Anterior cingulate cortex (tissue), 58 donors: Measurements from ENCODE around the gene SPINK8.
"Not testable (repeated sequence)": the region's sequence is repeated elsewhere in the genome, so short reads cannot be mapped to it uniquely, and the experiment has no call there.

Experiments
- DNase-seq, 58 donors: peaks; one replicate each; lab custom pipeline; 2025; lab: John Stamatoyannopoulos, UW

The SPINK8 gene

DNA sequence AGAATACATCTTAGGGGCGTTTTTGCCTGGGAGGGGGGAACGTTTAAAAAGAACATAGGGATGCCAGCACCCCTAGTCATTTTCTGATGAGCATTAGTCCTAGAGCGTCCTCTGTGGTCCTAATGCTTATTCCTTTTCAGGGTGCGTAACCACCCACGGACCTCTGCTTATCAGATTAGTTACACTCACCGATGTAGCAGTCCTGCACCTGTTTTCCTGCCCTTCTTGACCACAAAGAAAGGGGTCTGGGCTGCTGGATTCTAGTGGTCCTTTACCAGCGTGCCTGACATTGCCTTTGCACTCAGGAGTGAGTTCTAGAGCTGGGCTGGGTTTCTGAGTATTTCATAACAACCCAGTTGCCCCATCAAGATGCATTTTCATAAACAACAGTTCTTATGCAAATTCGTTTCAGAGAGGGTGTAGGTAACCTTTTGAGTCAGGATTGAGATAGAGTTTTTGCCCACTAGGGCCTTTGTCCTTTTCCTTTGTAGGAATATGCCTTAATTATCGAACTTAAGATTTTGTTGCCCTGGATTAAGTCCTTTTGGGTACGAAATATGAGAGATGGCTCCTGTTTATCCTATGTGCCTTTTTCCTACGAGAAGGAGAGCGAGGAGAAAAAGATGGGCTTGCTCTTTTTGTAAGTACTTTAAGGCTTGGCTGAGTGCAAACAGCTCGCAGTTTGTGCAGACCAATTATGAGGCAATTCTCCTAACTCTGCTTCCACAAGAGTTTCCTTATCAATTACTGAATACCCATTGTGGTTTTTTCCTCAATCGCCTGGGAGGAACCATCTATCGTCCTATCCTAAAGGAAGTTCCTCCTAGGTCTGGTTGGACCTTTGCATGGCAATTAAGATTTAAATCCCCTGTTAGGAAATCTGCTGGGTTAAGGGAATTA, at the start of gene SPINK8:
Gene SPINK8 (minus strand): TSS at position 316 of the 900 bp plus-strand sequence. CDS start 5,320 bp downstream, outside the sequence.
- DNase-seq = not testable (repeated sequence)

DNA sequence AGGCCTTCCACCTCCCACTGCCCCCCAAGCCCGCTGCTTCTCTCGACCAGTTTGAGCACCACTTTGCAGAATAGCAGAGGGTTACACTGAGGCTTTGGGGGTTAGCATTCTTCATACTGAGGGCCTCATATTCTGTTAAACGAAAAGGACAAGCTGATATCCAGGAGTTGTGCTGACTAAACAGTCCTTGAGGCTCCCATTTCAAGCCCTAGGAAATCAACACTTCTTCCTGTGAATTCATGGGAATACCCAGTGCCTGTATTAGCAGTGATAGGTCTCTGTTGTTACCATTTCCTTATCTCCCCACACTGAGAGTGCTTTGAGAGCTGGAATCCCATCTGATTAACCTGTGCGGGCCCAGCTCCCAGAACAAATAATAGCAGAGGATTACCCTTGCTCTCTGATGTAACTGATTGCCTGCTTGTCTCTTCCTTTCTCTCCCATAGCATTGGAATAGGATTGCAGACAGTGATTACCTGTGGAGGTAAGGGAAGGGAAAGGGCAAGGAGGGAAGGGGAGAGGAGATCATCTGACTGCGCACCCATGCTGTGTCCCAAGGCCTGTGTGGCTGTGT, 39.5 kb upstream of the SPINK8 start:
- no peak for DNase-seq

DNA sequence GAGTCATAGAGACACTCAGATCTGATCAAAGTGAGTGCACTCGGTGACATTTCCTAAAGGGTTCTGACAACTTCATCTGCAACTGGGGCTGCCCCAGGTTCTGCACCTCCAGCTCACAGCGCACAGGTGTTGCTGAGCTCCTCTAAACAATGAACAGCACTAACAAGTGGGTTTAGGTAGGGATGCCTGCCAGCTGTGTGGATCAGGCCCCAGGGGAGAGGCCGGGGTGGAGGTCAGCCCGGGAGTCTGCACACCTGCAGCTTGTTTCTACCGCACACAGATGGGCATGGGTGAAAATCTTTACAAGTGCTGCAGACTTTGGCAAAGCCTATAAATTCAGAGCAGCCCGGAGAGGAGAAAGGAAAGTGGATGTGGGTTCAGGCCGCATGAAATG, 38.9 kb upstream of the SPINK8 start:
- DNase-seq = no peak

DNA sequence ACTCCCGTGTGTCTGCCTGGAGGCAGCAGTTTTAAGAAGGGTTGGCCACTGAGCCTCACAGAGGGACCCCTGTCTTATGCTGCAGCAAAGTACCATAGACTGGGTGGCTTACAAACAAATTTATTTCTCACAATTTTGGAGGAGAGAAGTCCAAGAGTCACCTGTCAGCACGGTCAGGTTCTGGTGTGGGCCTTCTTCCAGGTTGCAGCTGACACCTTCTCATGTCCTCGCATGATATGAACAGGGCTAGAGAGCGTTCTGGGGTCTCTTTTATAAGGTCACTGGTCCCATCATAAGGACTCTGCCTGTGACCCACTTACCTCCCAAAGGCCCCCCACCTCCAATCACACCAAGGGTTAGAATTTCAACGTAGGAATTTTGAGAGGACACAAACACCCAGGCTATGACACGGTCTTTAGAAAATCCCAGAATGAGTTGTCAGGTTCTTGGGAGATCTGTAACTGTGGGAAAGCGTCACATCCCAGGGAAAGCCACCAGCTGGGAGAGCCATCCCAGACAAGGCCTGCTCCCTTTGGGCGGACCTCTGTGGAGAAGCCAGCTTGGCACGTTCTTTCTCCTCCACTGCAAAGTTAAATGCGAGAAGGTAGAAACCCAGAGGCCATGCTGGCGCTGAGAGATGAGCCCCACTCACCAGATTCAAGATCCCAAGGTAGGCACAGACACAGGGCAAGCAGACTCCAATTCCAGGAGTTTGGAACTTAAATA, 38.4 kb upstream of the SPINK8 start, which contains the start of gene FBXW12:
Gene FBXW12 (plus strand): TSS at position 569 of the 726 bp plus-strand sequence. CDS start 549 bp downstream, outside the sequence.
- no peak for DNase-seq

DNA sequence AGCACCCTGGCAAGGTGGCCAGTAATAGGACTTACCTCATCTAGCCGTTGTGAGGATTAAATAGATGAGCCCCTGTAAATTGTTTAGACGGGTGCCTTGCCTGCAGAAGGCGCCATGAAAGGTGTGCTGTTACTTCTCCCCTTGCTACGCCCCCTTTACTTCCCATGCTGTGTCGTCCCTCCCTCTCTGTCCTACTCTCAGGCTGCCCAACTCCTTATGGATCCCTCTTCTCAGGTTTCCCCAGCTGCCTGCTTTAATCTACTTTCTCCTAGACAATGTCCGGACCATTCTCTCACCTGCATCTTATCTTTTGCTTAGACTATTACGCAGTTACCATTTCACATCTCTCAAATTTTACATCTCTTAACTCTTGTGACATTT, 36.9 kb upstream of the SPINK8 start:
- no peak for DNase-seq

DNA sequence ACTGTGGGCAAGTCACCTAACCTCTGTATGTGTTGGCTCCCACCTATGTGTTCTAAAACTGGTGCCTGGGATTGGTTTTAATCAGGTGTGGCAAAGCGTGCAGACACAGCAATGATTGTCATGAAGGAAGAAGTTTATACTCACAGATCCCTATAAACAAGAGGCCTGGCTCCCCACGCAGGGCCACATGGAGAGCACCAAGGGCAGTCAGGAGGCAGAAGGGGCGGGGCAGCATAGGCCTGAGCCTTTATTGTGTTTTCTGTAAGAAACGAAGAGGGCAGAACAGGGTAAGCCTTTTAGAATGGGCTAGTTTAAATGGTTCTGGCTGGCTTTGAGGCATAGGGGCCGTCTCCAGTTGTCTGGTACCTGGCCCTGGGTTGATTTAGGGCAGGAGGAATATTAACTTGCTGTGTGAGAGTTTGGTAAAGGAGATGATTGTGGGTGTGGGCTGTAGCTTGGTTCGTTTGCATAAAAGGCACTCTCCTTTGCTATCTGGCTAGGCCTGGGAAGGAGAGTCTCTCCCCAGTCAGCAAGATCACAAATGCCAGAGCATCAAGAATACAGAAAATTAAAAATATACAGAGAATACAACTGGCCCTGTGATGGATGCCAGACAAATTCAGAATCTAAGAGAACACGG, 36.4 kb upstream of the SPINK8 start:
- DNase-seq = no peak

DNA sequence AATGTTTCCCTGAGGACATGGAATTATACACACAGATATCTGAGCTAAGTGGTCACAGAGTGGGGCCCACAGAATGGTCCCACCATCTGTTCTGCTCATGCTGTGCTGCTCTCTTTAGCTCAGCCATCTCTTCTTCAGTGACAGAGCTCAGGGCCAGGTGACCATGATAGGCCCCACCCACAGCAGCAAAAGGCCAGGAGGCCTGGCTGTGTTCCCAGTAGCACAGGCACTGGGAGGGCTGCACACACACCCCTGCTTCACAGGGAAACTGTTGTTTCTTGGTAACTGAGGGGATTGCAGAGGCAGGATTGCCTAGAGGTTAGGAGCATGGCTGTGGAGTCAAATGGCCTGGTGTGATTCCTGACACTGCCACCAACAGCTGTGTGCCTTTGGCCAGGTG, 33.7 kb upstream of the SPINK8 start:
- DNase-seq = peak in 3 of 58 donors; percentile 1 to 17 (median 7)

DNA sequence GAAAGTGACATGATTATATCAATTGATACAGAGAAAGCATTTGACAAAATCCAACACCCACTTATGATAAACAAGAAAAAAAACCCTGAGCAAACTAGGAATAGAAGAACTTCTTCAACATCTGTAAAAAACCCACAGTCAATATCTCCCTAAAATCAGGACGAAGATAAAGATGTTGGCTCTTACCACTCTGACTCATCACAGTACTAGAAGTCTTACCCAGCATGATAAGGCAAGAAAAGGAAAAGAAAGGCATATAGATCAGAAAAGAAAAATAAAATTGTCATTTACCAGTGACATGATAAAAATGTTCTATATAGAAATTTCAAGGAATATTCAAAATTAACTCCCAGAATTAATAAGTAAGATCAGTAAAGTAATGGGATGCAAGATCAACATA, 31.4 kb upstream of the SPINK8 start:
- DNase-seq = no peak

DNA sequence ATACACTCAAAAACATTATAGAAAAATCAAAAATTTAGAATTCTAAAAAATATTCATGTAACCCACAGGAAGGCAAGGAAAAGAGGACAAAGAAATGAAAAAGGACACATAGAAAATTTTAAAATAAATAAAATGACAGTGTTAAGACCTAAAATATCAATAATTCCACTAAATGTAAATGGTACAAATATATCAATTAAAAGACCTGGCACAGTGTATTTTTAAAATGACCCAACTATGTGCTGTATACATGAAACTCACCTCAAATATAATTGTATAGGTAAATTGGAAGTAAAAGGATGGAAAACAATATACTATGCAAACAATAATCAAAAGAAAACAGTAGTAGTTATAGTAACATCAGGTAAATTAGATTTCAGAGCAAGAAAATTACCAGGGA, 28.5 kb upstream of the SPINK8 start:
- no peak for DNase-seq

DNA sequence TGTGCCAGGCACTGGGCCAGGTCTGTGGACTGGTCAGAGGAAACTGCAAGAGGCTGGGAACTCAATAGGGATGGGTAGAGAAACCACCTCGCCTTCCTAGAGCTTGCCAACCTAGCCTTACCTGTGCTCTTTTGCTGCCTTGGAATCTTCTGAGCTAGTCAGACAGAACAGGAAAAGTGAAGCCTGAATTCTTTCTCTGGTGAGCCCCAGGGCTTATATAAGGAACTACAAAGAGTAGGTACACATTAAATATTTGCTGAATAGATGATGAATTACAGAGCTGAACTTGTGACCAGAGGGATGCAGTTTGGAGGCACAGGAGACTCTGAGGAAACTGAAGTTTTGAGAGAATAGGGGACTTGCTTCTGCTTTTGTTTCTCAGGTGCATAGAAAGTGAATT, 23.0 kb upstream of the SPINK8 start:
- DNase-seq = no peak

DNA sequence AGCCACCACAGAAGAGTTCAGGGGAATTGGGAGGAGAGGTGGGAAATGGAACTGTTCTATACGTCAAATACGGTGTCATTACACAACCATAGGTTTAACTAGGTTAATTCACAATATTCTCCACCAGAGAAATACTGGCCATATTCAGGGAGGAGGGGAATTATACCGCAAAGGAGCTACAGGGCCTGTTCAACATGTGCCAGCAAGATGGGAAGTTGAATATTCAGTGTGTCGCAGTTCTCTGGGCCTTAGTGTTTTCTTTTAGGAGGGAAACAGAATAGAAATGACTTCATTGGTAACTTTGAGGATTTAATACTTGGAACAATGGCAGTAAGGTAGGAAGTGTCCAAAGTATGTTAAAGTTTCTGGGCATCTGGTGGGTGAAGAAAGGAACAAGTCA, 20.5 kb upstream of the SPINK8 start:
- no peak for DNase-seq

DNA sequence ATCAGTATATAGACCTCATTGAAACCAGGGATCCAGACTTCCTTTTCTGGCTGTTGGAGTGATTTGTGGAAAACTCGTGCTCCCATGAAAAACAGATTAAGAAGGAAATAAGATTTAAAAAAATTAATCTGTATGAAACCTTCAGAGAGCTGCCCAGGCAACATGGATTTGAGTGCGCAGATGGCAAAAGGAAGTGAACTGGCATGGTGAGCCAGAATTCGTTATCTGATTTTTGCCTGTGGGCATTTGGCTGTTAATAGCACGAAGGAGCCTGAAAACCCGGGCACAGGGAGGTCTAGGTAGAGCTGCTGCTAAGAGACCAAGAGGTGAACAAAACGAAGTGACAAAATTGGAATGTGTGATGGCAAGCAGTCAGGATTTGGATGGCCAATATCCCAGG, 19.1 kb upstream of the SPINK8 start:
- no peak for DNase-seq

DNA sequence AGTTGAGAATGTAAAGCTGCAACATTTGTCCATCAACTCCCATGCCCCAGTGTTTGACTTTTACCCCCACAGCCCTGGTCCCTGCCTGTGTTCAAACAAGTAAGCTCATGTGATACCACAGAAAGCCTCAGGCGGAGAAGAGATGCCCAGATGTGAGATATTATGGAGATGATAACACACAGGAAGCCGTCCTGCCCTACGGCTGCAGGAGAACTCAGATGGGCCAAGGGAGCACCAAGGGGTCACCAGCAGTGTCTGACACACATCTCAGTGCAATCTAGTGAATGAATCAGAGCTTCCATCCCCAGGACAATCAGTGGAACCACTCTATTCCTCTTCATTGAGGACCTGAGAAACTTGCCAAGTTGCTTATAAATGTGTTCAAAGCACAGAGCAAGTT, 14.0 kb upstream of the SPINK8 start:
- no peak for DNase-seq

DNA sequence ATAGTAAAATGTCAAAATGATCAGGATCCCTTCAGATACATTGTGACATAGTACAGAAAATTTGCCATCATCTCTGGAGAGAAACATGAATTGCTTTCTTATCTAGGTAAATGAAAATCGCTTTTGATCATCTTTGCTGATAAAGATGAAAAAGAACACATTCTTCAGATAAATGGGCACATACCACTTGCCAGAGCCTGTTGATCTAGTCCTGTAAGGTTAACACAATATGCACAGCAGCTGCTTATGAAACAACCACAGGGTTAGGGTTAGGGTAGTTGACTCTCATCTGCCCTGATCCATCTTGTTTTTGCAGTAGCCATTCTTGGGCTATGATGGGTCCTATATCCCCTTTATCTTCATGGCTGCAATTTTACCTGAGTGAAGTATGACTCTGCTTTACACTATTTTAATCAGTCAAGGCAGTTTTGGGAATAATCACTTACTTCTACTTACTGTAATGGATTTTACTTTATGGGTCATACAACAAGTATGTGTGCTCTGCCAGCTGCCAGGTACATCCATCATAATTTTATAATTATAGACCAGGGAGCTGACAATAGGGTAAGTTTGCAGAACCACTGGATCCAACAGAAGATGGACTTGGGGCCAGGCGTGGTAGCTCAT, 12.6 kb upstream of the SPINK8 start:
- no peak for DNase-seq

DNA sequence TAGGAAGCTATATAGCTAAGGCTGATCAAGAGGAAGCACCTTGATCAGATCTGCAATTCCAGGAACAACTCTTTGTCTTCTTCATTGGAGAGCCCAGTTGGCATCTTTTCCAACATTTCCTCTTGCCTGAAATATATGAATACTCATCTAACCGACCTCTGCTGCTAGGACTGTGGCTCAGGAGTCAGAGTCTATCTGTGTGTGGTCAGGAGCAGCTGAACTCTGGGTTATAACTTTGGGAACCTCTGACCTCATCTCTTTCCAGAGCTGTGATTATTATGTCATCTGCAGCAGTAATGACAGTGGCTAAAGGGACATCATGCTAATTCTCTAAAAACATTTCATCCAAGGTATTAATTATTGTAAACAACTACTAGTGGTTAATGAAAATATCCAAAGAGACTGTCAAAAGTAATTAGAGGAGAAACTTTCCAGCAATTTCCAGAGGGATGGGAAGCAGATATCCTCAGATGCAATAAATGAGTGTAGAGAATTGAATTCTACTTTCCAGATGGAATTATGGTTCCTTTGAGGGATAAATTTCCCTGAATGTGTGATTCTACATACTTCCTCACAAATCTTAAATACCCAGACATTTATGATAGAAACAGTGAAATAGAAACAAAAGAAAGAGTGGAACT, 11.5 kb upstream of the SPINK8 start:
- no peak for DNase-seq

DNA sequence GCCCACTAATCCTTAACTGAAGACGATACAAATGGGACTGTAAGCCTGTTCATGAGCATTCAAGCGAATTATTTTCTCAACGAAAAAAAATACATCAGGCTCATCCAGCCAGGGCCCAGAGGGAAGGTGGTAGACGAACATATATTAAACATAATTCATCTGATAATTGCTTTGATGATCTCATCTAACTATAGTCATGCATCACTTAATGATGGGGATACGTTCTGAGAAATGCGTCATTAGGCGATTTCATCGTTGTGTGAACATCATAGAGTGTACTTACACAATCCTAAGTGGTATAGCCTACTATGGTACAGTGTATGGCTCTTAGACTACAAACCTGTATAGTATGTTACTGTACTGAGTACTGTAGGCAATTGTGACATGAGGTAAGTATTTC, 10.0 kb upstream of the SPINK8 start:
- no peak for DNase-seq

DNA sequence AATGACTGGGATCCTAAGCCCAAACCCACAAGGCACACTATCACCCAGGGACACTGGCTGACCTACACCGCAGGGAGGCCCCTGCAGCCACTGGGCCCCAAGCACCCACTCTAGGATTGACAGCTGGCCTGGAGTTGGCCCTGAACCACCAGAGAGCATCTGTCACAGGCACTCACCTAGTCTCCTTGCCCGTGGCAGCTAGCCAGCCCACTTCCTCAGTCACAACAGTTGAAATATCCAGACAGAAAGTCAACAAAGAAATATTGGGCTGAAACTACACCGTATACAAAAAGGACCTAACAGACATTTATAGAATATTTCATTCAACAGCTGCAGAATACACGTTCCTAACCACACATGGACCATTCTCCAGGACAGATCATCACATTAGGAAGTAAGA, 5.2 kb upstream of the SPINK8 start:
- DNase-seq = no peak

DNA sequence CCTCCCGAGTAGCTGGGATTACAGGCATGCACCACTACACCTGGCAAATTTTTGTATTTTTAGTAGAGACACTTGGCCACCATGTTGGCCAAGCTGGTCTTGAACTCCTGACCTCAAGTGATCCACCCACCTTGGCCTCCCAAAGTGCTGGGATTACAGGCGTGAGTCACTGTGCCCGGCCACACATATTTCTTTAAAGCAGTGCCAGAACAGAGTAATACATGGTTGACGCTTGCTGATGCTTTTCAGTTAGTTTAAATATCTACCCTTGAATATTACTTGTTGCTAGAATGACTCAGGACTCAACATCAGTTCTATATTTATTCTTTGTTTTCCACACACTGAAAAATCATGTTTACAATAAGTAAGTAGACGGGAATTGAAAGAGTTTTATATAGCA, 4.1 kb upstream of the SPINK8 start:
- DNase-seq = not testable (repeated sequence)

DNA sequence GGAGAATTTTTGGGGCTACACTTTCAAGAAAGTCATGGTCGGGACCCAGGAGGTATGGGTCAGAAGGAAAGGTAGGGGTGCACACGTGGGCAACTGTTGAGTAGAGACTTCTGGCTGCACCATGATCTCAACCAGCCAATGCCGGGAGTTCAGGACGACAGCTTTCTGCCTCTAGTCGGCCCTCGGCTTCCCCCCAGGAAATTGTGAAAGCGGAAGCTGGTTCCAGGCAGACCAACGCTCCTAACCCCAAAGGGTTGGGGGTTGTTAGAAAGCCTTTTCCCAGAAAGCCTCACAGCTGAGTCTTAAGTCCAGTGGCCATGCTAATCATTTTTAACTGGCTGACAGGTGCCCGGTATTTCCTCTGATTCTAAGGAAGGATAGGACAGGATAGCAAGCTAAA, 1.8 kb upstream of the SPINK8 start:
- DNase-seq = peak in 4 of 58 donors; percentile 1 to 6 (median 4)

DNA sequence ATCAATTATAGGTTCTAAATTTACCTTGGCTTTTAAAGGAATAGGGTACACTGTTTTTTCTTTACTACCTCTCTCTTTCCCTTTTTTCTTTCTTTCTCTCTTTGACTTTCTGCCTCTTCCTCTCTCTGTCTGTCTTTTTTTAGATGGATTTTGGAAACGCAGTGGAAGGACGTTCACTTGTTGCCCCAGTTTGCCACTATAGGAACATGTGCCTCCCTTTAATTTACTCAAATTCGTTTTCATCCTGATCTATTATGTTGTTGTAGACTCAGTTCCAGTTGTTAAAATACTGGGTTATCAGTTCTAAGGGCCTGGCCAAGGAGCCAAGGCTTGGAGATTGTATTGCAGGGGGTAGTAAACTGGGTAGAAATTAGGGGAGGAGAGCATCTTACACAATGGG, 1.1 kb upstream of the SPINK8 start:
- DNase-seq = no peak
